Sigmoid colon (tissue), 7 donors: ENCODE results near the gene ADARB1. TPM values are rescaled to one million over a fixed set of nuclear protein-coding genes. Genes with fewer than 3 reads are reported as not detected.

Experiments
- DNase-seq: peaks from one replicate; pipeline ENCODE4 v3.0.0-alpha.2; 2019
- H3K27ac ChIP-seq, 4 donors: fragments of 200-600 bp; sonication (generic); one replicate each; pipeline ENCODE4 v1.5.1; 2016 to 2019; ENCODE audit warnings: mild to moderate bottlenecking in 1 of 4
- H3K27me3 ChIP-seq, 3 donors: fragments of 200-600 bp; sonication (generic); one replicate each; pipeline ENCODE4 v1.5.1; 2019; ENCODE audit warnings: mild to moderate bottlenecking in 1 of 3
- H3K36me3 ChIP-seq, 4 donors: fragments of 200-600 bp; sonication (generic); one replicate each; pipeline ENCODE4 v1.5.1; 2016 to 2019
- H3K4me1 ChIP-seq, 4 donors: fragments of 200-600 bp; sonication (generic); one replicate each; pipeline ENCODE4 v1.5.1; 2017 to 2019
- H3K4me3 ChIP-seq, 4 donors: fragments of 200-600 bp; sonication (generic); one replicate each; pipeline ENCODE4 v1.5.1; 2017 to 2019; ENCODE audit warnings: mild to moderate bottlenecking in 2 of 4, moderate library complexity in 1 of 4
- H3K9me3 ChIP-seq, 4 donors: fragments of 200-600 bp in 3 of 4; sonication (generic) in 3 of 4; one replicate each; pipeline versions ENCODE4 v1.5.1 to v1.6.1; 2013 to 2019
- CTCF ChIP-seq, 4 experiments: fragments of 450-650 bp in 3 of 4; fragments of 200-600 bp in 1 of 4; IDR thresholded peaks; one replicate each; pipeline ENCODE4 v1.5.1; 2016 to 2019; ENCODE audit warnings: antibody characterized with exemption in 4 of 4, mild to moderate bottlenecking in 3 of 4, moderate library complexity in 2 of 4
- EP300 ChIP-seq, 4 donors: sonication (generic); formaldehyde crosslinking; IDR thresholded peaks; one replicate each; pipeline ENCODE4 v1.6.1; 2017; ENCODE audit warnings: antibody characterized with exemption in 4 of 4
- POLR2A ChIP-seq, 2 donors: fragments of 450-650 bp; IDR thresholded peaks; one replicate each; pipeline ENCODE4 v1.6.1; 2016; ENCODE audit warnings: antibody characterized with exemption in 2 of 2, mild to moderate bottlenecking in 2 of 2, moderate library complexity in 2 of 2
- POLR2AphosphoS5 ChIP-seq, 4 donors: sonication (generic); formaldehyde crosslinking; IDR thresholded peaks; one replicate each; pipeline ENCODE4 v1.6.1; 2017; ENCODE audit warnings: antibody characterized with exemption in 4 of 4
- WGBS, 2 donors: extraction: QIAGEN DNeasy Blood & Tissue Kit; methylation state at CpG; one replicate each; pipeline ENCODE4 v1.1.7; 2013; 5-methylcytosine and 5-hydroxymethylcytosine counted together
- intact Hi-C: fragments of 100-400 bp; cut with DNase I; formaldehyde crosslinking; loops from one replicate; pipeline ENCODE4 v1.15.1; 2023
- polyA plus RNA-seq, 3 donors: library from polyadenylated mRNA; stranded (reverse); fragments of 200-250 nt; gene quantifications; one replicate each; pipeline ENCODE4 v1.2.3, GENCODE V29; 2013
- total RNA-seq, 4 donors: library from RNA; depleted of rRNA; stranded (reverse); fragments of >200 nt; gene quantifications; one replicate each; pipeline ENCODE4 v1.1.0, GENCODE V29; 2016
- donor health status: healthy with polysubstance abuse.
- donor health status: Bipolar disorder and iron deficiency.
- donor health status: healthy.

ADARB1 gene
- total and polyA plus RNA-seq, 7 donors: 0.92 to 102 (median 41.3) TPM

GRCh38 chr21:45056917-45057560 is 17.3 kb upstream of the ADARB1 start:
- H3K36me3 ChIP-seq: no peaks in the 10 kb centered on the region
- intact Hi-C loops: no loop called here
- no peaks in the 10 kb centered on the region for H3K9me3 ChIP-seq
- H3K27me3 ChIP-seq: no peaks in the 10 kb centered on the region
- no peaks in the 10 kb centered on the region for H3K4me1 ChIP-seq
- no peak overlapping the region for H3K27ac ChIP-seq
- no peak for TF ChIP-seq POLR2AphosphoS5 (IDR thresholded peaks at IDR 0.05)
- TF ChIP-seq EP300 (IDR thresholded peaks at IDR 0.05): no peak
- TF ChIP-seq POLR2A (IDR thresholded peaks at IDR 0.05): no peak
- no peak for TF ChIP-seq CTCF (IDR thresholded peaks at IDR 0.05)
- WGBS, 2 donors: 83 to 86% methylated on average over 12 of the region's 12 CpGs
- H3K4me3 ChIP-seq: no peak overlapping the region
- DNase-seq: no peak

GRCh38 chr21:45057886-45058285 is 16.5 kb upstream of the ADARB1 start:
- H3K9me3 ChIP-seq: no peaks in the 10 kb centered on the region
- intact Hi-C loops: no loop called here
- WGBS, 2 donors: 66 to 83% methylated on average over 14 of the region's 14 CpGs

DNA sequence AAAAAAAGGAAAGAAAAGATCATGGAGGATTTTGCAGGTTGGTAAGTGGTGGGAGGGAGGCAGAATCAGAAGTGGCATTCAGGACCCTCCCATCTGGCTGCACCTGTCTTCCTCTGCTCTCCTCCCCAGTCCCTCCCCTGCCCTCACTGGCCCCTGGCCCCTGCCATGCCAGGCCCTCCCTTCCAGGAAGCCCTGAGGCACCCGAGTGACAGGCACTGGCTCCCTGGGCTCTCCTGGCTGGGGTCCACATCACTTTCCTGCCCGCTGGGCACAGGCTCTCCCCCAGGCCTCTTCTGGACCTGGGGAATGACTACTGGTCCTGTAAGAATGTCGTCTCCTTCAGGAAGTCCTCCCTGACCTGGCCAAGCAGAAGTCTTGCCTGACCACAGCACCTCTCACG is 15.3 kb upstream of the ADARB1 start:
- TF ChIP-seq POLR2A (IDR thresholded peaks at IDR 0.05) (no peak), CTCF (IDR thresholded peaks at IDR 0.05) (no peak)
- Histone ChIP-seq H3K4me3 (no peak overlapping the region), H3K27me3 (no peaks in the 10 kb centered on the region), H3K4me1 (no peaks in the 10 kb centered on the region), H3K36me3 (no peaks in the 10 kb centered on the region), H3K9me3 (peaks cover 0 to 5% (median 1%) of the 10 kb centered on the region in 4 donors), H3K27ac (no peak overlapping the region)
- no peak for DNase-seq
- intact Hi-C loops: no loop called here
- 60 to 72% methylated on average over 4 of the region's 4 CpGs for WGBS, 2 donors

More at GRCh38 chr21:45057886-45058285, 16.5 kb upstream of the ADARB1 start:
- Histone ChIP-seq H3K27me3 (no peaks in the 10 kb centered on the region), H3K4me1 (no peaks in the 10 kb centered on the region), H3K4me3 (no peak overlapping the region), H3K27ac (no peak overlapping the region), H3K36me3 (no peaks in the 10 kb centered on the region)
- TF ChIP-seq EP300 (IDR thresholded peaks at IDR 0.05) (no peak), POLR2A (IDR thresholded peaks at IDR 0.05) (no peak), POLR2AphosphoS5 (IDR thresholded peaks at IDR 0.05) (no peak), CTCF (IDR thresholded peaks at IDR 0.05) (no peak)
- no peak for DNase-seq

DNA sequence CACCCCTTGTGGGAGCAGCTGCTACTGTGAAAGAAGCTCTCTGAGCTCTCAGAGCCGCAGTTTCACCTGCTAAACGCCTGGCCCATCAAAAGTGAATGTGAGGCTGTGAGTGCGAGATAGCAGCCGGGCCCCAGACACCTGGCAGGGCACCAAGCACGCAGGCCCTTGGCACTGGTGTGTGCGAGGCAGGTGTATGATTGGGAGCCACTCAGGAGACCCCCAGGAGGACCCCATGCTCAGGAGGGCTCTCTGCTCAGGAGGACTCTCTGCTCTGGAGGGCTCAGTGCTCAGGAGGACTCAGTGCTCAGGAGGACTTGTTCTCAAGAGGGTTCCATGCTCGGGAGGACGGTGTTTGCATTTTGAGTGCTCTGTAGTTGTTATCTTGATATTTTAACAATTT is 14.3 kb upstream of the ADARB1 start:
- TF ChIP-seq POLR2A (IDR thresholded peaks at IDR 0.05): no peak
- TF ChIP-seq POLR2AphosphoS5 (IDR thresholded peaks at IDR 0.05): no peak
- no peak for TF ChIP-seq EP300 (IDR thresholded peaks at IDR 0.05)
- TF ChIP-seq CTCF (IDR thresholded peaks at IDR 0.05): no peak
- Histone ChIP-seq H3K4me3 (no peak overlapping the region), H3K36me3 (no peaks in the 10 kb centered on the region), H3K27ac (no peak overlapping the region), H3K4me1 (peaks cover 0 to 5% (median 0%) of the 10 kb centered on the region in 4 donors), H3K27me3 (no peaks in the 10 kb centered on the region), H3K9me3 (peaks cover 0 to 5% (median 1%) of the 10 kb centered on the region in 4 donors)
- intact Hi-C loops: no loop called here
- DNase-seq: no peak
- WGBS, 2 donors: 55 to 87% methylated on average over 8 of the region's 8 CpGs
